ENCODE measurements around the gene DERA.
"Not testable (repeated sequence)": the region's sequence is repeated elsewhere in the genome, so short reads cannot be mapped to it uniquely, and the experiment has no call there.

DERA gene

GRCh38 chr12:16014394-16014793, 103.3 kb downstream of the DERA start:
- DNase-seq = not testable (repeated sequence)

- DNase-seq = no peak
Measured at GRCh38 chr12:16016748-16017147, 105.6 kb downstream of the DERA start.

- no peak for DNase-seq
Measured at GRCh38 chr12:16018306-16018705, 107.2 kb downstream of the DERA start.

GRCh38 chr12:16019136-16019535, 108.0 kb downstream of the DERA start:
- DNase-seq = no peak

DNA sequence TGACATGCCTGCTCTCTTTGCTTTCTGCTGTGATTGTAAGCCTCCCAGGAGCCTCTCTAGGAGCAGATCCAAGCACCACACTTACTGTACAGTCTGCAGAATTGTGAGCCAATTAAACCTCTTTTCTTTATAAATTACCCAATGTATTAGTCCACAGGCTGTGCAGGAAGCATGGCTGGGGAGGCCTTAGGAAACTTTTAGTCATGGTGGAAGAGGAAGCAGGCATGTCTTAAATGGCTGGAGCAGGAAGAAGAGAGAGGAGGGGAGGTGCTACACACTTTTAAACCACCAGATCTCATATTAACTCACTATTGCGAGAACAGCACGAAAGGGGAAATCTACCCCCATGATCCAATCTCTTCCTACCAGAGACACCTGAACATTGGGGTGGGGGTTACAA, 108.9 kb downstream of the DERA start:
- DNase-seq = no peak

GRCh38 chr12:16021026-16021425, 109.9 kb downstream of the DERA start:
- no peak for DNase-seq

DNA sequence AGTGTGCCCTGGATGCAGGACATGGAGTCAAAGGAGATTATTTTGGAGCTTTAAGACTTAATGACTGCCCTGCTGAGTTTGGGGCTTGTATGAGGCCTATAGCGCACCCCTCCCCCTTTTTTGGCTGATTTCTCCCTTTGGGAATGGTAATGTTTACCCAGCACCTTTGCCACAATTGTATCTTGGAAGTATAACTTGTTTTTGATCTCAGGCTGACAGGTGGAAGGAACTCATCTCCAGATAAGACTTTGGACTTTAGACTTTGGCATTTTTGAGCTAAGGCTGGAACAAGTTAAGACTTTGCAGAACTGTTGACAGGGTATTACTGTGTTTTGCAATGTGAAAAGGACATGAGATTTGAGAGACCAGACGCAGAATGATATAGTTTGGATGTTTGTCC, 110.5 kb downstream of the DERA start:
- no peak for DNase-seq

- DNase-seq = no peak
Measured at GRCh38 chr12:16027002-16027401, 115.9 kb downstream of the DERA start.

GRCh38 chr12:16030744-16031143, 119.6 kb downstream of the DERA start:
- DNase-seq = no peak

GRCh38 chr12:16034136-16034817, 123.1 kb downstream of the DERA start:
- no peak for DNase-seq

GRCh38 chr12:16036073-16036472, 124.9 kb downstream of the DERA start:
- no peak for DNase-seq

DNA sequence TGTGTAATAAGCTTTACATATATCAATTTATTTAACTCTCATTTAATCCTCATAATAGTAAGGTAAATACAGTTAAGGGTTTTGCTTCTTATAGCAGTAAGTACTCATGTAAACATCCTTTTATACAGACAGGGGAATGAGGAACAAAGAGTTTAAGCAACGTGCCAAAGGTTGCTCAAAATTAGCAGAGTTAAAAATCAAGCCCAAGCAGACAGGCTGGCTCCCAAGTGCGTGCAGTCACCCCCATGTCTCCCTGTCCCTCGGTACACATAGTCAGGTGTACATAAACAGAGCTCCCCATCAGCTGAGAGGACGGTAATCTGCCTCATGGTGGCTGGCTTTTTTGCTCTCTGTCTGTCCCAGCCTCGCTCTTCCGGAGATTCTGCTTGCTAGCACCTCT, 126.4 kb downstream of the DERA start:
- DNase-seq = no peak

- DNase-seq = no peak
Measured at GRCh38 chr12:16043480-16043879, 132.3 kb downstream of the DERA start.

GRCh38 chr12:16046266-16046665, 135.1 kb downstream of the DERA start:
- DNase-seq = no peak

GRCh38 chr12:16048511-16048910, 137.4 kb downstream of the DERA start:
- no peak for DNase-seq

- DNase-seq = no peak
Measured at GRCh38 chr12:16056910-16057309, 145.8 kb downstream of the DERA start.

- not testable (repeated sequence) for DNase-seq
Measured at GRCh38 chr12:16057351-16057751, 146.2 kb downstream of the DERA start.

GRCh38 chr12:16062611-16063010, 151.5 kb downstream of the DERA start:
- no peak for DNase-seq

DNA sequence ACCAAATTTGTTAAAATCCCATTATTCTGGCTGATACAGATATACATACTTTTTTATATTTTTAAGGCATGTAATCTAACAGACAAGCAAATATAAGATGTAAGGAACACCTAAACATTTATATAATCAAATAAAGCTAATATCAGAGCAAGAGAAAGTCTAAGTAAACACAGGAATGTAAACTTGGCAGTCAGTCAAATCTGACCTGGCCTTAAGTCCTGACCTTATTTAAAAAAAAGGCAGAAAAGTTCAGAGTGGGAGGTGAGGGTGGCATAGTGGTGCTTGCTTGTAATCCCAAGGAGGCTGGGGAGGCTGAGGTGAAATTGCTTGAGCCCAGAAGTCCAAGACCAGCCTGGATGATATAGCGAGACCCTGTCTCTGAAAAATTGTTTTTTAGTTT, 152.6 kb downstream of the DERA start:
- DNase-seq = no peak

GRCh38 chr12:16070113-16070512, 159.0 kb downstream of the DERA start:
- no peak for DNase-seq

DNA sequence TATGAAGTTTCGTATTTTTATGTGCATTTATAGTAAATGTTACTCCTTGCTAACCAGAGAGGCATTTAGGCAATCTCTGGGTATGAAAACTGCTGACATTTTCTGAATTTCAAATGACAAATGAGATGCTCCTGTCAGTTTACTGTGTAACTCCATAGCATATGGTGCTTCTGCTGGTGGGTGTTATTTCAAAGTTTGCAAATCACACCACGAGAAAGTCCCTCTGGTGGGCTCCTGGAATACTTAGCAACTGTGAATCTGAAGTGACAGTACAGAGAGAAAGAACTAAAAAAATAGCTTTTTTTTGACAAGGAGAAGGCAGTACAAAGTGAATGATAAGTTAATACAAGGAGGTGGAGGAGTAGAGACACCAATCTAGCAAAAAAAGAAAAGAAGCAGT, 161.5 kb downstream of the DERA start:
- no peak for DNase-seq

DNA sequence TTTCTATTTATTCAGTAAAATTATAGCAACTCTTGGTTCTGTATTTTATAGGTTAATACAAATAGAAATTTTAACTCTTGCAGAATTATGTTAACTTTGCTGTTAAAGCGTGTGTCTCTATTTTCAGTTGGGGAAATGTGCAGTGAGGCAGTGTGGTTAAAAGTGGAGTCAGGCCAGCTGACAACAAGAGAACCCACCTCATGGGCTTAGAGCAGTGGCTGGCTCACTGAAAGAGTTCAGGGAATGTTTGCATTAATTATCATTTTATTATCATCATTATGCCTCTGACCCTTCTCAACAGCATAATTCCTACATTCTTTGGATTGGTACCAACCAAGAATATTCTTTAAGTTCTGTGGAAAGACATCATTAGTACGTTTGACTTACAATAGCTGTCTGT, 163.8 kb downstream of the DERA start:
- DNase-seq = no peak

DNA sequence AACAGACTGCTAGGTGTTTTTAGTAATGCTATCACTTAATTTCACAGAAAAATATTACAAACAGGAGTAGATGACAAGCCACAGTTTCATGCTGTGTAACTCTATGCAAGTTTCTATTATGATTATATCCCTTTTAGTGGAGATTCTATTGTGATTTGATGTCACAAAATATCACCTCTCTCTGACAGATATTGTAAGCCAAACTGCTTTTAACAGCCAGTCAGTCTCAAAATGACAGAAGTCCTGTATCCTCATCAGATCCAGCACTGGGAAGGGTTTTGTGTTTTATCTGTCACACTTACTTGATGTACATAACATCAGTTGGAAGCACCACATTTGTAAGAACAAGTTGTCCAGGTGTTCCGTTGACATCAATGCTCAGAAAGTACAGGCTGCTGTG, 164.8 kb downstream of the DERA start:
- no peak for DNase-seq

GRCh38 chr12:16076557-16076956, 165.4 kb downstream of the DERA start:
- DNase-seq = no peak

DNA sequence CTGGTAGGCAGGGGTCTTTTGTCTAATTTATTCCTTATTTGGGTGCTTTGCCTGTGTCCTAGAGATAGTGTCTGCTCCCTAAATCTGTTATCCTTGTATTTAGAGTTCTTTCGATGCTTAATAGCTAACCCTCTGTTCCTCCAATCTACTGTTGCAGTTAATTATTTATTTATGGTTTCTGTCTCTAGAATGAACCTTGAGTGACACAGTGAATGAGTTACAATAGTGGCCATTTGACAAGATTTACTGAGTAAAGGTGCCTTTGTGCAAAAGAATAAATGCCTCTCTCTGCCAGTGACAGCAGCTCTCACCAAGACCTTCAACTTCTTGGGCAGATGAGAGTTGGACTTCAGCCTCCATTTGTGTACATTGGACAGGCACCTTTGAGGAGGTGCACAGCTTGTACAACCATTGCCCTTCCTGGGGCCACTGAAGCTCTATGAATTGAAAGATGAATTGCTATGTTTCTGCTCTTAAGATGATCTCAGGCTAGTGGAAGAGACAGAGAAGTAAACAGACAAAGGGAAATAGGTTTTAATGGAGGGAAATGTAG, 165.9 kb downstream of the DERA start:
- DNase-seq = no peak

Measured in effector CD4-positive, alpha-beta T cell (primary cell).